ENCODE data around the gene CELA3B.
"Not testable (repeated sequence)": the region's sequence is repeated elsewhere in the genome, so short reads cannot be mapped to it uniquely, and the experiment has no call there.

DNA sequence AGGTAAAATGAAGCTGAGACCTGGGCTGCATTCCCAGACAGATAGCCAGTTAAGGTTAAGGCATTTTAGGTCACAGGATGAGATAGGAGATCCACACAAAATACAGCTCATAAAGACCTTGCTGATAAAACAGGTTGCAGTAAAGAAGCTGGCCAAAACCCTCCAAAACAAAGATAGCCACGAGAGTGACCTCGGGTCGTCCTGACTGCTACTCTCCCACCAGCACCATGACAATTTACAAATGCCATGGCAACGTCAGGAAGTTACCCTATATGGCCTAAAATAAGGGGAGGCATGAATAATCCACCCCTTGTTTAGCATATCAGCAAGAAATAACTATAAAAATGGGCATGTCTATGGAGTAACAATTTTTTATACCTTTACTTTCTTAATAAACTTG lies 6.3 kb upstream of the CELA3B start:
- TF ChIP-seq ZNF121 (CRISPR knock-in tag; IDR thresholded peaks at IDR 0.05); TP53 (CRISPR knock-in tag; IDR thresholded peaks at IDR 0.05); CREM (CRISPR knock-in tag; IDR thresholded peaks at IDR 0.05); ZNF263 (CRISPR knock-in tag; IDR thresholded peaks at IDR 0.05; ENCODE audit: low read depth); TEAD4 (CRISPR knock-in tag; IDR thresholded peaks at IDR 0.05): not testable (repeated sequence)
- TF ChIP-seq, protein P1, sequence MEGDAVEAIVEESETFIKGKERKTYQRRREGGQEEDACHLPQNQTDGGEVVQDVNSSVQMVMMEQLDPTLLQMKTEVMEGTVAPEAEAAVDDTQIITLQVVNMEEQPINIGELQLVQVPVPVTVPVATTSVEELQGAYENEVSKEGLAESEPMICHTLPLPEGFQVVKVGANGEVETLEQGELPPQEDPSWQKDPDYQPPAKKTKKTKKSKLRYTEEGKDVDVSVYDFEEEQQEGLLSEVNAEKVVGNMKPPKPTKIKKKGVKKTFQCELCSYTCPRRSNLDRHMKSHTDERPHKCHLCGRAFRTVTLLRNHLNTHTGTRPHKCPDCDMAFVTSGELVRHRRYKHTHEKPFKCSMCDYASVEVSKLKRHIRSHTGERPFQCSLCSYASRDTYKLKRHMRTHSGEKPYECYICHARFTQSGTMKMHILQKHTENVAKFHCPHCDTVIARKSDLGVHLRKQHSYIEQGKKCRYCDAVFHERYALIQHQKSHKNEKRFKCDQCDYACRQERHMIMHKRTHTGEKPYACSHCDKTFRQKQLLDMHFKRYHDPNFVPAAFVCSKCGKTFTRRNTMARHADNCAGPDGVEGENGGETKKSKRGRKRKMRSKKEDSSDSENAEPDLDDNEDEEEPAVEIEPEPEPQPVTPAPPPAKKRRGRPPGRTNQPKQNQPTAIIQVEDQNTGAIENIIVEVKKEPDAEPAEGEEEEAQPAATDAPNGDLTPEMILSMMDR (IDR thresholded peaks at IDR 0.05), result not testable (repeated sequence)
- TF ChIP-seq, protein P2, sequence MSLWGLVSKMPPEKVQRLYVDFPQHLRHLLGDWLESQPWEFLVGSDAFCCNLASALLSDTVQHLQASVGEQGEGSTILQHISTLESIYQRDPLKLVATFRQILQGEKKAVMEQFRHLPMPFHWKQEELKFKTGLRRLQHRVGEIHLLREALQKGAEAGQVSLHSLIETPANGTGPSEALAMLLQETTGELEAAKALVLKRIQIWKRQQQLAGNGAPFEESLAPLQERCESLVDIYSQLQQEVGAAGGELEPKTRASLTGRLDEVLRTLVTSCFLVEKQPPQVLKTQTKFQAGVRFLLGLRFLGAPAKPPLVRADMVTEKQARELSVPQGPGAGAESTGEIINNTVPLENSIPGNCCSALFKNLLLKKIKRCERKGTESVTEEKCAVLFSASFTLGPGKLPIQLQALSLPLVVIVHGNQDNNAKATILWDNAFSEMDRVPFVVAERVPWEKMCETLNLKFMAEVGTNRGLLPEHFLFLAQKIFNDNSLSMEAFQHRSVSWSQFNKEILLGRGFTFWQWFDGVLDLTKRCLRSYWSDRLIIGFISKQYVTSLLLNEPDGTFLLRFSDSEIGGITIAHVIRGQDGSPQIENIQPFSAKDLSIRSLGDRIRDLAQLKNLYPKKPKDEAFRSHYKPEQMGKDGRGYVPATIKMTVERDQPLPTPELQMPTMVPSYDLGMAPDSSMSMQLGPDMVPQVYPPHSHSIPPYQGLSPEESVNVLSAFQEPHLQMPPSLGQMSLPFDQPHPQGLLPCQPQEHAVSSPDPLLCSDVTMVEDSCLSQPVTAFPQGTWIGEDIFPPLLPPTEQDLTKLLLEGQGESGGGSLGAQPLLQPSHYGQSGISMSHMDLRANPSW (CRISPR knock-in tag; conservative IDR thresholded peaks at IDR 0.05; ENCODE audit: low read depth), result not testable (repeated sequence)
- TF ChIP-seq, protein P3, sequence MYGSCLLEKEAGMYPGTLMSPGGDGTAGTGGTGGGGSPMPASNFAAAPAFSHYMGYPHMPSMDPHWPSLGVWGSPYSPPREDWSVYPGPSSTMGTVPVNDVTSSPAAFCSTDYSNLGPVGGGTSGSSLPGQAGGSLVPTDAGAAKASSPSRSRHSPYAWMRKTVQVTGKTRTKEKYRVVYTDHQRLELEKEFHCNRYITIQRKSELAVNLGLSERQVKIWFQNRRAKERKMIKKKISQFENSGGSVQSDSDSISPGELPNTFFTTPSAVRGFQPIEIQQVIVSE (CRISPR knock-in tag; IDR thresholded peaks at IDR 0.05; ENCODE audit: borderline replicate concordance), result not testable (repeated sequence)
- TF ChIP-seq, protein P4, sequence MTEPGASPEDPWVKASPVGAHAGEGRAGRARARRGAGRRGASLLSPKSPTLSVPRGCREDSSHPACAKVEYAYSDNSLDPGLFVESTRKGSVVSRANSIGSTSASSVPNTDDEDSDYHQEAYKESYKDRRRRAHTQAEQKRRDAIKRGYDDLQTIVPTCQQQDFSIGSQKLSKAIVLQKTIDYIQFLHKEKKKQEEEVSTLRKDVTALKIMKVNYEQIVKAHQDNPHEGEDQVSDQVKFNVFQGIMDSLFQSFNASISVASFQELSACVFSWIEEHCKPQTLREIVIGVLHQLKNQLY (CRISPR knock-in tag; IDR thresholded peaks at IDR 0.05), result not testable (repeated sequence)
- TF ChIP-seq, protein P5, sequence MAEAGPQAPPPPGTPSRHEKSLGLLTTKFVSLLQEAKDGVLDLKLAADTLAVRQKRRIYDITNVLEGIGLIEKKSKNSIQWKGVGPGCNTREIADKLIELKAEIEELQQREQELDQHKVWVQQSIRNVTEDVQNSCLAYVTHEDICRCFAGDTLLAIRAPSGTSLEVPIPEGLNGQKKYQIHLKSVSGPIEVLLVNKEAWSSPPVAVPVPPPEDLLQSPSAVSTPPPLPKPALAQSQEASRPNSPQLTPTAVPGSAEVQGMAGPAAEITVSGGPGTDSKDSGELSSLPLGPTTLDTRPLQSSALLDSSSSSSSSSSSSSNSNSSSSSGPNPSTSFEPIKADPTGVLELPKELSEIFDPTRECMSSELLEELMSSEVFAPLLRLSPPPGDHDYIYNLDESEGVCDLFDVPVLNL (CRISPR knock-in tag; IDR thresholded peaks at IDR 0.05; ENCODE audit: borderline replicate concordance, low read depth), result not testable (repeated sequence)
- TF ChIP-seq, protein P6, sequence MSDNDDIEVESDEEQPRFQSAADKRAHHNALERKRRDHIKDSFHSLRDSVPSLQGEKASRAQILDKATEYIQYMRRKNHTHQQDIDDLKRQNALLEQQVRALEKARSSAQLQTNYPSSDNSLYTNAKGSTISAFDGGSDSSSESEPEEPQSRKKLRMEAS (CRISPR knock-in tag; IDR thresholded peaks at IDR 0.05), result not testable (repeated sequence)

Measured in WTC11 (cell line).